Stimulated activated CD4-positive, alpha-beta T cell treated with anti-CD3 and anti-CD28 coated beads, Interleukin-1b, Interleukin-23, amount 100 ng/mL, for 48 hours (primary cell): ENCODE data around the gene PIK3C3.
"Not testable (repeated sequence)": the region's sequence is repeated elsewhere in the genome, so short reads cannot be mapped to it uniquely, and the experiment has no call there.

ENCODE experiments used
- DNase-seq: peaks from one replicate; pipeline ENCODE4 v3.0.0-alpha.2; 2020

The PIK3C3 gene

GRCh38 chr18:42080340-42080739 is 125.3 kb downstream of the PIK3C3 start:
- no peak for DNase-seq

DNA sequence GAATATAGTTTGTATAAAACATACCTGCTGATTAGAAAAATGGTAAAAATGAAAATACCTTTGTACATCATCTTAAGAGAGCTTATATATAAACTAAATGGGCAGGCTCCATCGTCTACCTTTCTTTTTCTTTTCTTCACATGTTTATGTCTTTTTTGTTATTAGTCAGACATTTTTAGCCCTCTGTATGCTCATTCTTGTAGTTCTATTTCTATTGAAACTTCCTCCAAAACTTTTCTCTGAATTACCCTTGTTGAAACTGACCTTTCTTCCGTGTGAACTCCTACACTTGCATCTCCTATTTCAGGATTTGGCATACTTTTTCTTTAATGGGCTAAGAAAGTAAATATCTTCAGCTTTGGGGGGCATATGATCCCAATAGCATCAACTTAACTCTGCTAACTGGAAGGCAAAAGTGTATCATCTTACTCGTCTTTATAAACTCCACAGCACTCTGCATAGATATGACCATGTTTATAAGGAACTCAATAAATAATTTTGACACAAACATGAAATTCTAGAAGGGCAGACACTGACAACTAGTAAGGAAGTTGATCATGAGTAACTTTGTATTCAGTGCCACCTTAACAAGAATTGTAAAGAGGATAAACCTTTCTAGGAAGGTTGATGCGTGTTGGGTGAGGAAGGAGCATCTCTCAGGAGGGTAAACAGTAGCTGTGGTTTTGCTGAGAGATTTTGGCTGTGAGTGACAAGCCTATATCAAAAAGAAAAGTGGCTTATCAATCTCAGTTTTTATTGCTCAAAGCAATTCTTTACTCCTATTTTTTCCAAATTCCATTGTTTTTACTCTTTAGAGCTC is 127.6 kb downstream of the PIK3C3 start:
- DNase-seq, result no peak

DNA sequence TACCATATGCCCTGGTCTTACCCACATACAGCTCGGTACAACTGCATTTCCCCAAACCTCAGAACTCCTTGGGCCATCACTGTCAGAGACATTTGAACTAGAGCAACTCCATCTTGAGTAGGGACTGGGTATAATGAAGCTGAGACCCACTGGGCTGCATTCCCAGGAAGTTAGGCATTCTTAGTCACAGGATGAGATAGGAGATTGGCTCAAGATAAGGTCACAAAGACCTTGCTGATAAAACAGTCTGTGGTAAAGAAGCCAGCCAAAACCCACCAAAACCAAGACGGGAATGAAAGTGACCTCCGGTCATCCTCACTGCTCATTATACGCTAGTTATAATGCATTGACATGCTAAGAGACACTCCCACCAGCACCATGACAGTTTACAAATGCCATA is 131.3 kb downstream of the PIK3C3 start:
- no peak for DNase-seq

DNA sequence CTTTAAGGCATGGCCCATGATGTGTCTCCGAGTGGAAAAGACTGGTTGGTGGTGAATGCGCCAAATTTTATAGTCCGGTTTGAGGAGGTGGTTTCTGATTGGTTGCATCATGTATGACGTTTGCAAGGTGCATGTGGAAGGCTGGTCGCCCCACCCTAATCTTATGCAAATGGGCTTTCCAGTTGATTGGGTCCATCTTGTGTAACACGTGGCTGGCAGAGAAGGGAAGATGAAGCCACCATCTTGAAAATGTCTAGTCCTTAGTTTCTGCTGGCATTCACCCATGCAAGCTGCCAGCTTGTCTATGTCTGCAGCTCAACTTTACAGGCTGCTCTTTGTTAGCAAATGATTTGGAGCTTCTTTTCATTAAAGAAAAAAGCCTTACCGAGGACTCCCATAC is 132.2 kb downstream of the PIK3C3 start:
- DNase-seq, result no peak

- DNase-seq, result no peak
Observed at GRCh38 chr18:42087876-42088275, 132.8 kb downstream of the PIK3C3 start.

GRCh38 chr18:42092848-42093247 is 137.8 kb downstream of the PIK3C3 start:
- no peak for DNase-seq

- DNase-seq, result no peak
Observed at GRCh38 chr18:42094875-42095274, 139.8 kb downstream of the PIK3C3 start.

- no peak for DNase-seq
Observed at GRCh38 chr18:42095732-42096377, 140.8 kb downstream of the PIK3C3 start.

DNA sequence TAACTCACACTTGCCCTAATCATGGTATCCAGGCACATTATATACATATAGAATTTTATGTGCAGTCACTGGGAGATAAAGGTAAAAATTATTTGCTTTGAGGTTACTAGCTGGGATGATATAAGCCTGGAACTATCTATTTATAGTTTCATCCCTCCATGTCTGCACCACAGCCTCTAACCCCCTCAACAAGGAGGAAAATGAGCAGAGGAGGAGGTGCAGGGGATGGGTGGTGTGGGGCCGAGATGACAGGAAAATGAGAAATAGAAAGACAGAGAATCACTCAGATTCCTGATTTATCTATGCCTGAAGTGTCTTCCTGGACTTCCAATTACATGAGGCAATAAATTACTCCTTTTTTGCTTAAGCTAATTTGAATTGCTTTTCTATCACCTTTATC is 145.2 kb downstream of the PIK3C3 start:
- DNase-seq, result no peak

- DNase-seq, result no peak
Observed at GRCh38 chr18:42100911-42101310, 145.9 kb downstream of the PIK3C3 start.

GRCh38 chr18:42105394-42105793 is 150.4 kb downstream of the PIK3C3 start:
- no peak for DNase-seq

- DNase-seq, result no peak
Observed at GRCh38 chr18:42106784-42107183, 151.8 kb downstream of the PIK3C3 start.

DNA sequence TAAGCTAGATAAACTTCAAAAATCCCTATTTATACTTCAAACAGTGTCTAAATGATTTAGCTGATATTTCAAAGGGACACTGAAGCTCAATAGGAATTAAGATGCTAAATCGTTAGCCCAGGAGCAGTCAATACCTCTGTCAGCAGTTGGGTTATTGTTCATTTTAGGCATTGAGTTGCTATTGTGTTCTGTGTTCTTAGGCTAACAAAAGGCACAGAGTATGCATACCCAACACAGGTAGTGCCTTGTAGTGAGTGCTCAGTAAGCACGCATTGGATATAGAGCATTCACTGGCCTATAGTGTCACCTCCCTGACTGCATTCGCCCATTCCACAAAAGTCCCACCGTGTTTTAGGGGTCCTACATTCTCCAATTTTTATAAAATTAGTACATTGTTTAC is 152.3 kb downstream of the PIK3C3 start:
- no peak for DNase-seq

GRCh38 chr18:42107691-42108450 is 152.8 kb downstream of the PIK3C3 start:
- no peak for DNase-seq

DNA sequence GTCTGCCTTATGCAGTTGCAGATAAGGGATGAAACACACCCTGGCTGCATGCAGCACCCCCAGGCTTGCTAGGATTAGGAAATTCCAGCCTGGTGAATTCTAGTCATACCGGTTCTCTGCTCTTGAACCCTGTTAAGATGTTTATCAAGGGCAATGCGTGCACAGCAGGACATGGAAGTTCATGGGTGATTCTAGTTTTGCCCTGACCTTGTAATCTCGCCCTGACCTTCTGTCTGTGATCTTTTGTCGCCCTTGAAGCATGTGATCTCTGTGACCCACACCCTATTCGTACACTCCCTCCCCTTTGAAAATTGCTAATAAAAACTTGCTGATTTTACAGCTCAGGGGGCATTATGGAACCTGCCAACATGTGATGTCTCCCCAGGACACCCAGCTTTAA is 157.1 kb downstream of the PIK3C3 start:
- not testable (repeated sequence) for DNase-seq

DNA sequence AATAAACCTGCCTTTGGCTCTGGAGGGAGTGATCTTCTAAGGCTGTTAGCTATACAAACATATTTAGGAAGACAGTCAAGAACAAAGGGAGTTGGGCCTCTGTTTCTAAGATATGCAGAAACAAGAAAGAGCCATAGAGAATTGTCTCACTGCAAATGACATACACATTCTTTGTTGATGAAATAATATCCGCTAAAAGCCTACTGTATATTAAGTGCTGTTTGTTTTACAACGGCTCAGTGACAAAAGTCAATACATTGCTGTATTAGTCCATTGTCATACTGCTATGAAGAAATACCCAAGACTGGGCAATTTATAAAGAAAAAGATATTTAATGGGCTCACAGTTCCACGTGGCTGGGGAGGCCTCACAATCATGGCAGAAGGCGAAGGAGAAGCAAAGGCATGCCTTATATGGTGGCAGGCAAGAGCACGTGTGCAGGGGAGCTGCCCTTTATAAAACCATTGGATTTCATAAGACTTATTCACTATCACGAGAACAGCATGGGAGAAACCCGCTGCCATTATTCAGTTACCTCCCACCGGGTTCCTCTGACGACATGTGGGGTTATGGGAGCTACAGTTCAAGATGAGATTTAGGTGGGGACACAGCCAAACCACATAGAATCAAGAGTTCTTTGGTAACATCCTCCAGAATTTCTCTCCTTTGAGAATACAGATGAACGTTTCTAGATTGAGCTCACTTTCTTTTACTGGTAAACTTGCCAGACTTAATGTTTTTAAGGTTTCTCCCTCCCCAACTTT is 157.8 kb downstream of the PIK3C3 start:
- no peak for DNase-seq

DNA sequence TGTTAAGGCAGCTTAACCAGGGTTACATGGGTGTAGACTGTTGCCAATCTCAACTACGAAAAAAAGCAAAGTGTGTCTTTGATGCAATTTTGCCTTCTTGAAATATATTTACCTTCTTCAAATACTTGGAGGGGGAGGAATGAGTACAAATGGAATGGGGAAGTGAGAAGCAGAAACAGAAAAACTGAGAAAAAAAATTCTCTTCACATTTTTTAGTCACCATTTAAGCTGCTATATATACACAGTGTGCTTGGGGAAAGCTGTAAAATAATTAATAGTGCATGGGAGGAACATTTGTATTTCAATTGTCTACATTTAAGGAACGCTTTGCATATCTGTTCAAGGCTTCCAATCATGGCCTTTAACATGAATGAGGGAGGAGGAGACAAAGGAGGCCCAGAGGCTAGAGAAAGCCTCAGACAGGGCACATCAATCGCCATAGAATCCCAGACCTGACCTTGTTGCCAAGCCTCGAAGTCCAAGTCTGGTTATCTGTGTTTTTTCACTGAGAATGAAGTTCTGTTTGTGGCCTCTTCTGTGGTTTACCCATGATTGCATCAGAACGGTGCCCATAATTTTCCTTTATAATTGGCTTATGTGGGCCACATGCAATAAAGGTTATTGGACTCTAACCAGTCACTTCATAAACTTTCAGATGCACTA is 158.6 kb downstream of the PIK3C3 start:
- DNase-seq, result no peak

DNA sequence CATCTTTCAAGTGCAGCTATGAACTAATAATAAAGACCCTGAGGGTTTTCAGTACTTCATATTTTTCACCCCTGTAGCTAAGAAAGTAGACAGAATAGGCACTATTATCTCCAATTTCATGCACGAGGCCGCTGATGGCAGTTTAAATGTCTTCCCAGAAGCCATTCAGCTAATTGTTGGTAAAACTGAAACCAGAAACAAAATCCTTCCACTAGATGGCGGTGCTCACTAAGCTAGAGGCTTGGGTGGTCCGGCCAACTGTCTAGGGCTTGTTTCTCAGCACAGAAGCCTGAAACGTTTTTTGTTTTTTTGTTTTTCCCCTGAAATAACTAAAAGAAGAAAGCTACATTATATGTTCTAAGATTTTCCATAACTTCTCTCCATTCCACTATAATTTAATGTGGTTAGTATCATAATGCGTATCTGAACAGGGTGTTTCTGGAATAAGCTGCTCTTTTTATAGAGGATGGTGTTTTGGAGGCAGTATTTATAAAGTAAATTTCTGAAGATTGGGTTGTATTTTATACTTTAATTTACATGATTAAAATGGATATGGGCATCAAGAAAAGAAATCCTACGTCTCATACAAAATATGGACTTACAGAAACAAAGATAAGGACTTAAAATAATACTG is 159.4 kb downstream of the PIK3C3 start:
- peak; percentile 45 for DNase-seq

- no peak for DNase-seq
Observed at GRCh38 chr18:42126586-42126985, 171.6 kb downstream of the PIK3C3 start.

DNA sequence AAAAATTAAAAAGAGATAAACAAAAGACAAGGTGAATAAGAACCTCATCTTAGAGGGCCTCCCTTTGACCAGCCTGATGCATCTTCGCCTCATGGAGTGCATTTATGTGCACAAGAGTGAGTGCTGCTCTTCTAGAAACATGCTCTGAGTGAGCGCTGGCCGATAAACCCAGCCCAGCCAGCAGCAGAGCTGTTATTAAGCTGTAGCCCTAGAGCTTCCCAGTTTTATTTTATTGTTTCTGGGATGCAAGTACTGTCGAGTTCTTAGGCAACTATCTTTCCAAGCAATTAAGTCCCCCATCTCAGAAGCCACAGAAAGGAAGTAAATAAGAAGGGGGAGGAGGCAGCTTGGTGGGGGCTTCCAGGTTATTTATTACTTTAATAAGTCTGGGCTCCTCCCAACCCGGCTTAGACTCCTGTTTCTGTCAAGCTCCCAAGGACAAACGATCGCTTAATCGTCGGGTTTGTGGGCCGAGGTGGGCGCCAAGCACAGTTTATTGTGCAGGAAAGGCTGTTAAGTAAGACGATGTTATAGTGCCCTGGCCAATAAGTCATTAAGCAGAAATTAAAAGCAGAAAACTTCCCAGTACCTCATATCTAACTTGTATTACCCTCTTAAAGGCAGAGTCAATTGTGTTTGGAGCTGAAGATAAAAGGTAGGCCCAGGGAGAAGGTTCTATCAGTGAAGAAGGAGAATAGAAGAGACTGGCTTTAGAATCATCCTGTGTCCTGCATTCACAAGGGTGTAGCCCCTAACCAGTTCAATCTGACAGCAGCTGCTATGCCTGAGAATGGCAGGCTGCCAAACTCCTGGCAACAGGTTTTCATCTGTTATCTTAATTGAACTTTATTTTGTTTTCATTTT is 176.3 kb downstream of the PIK3C3 start:
- DNase-seq, result no peak

DNA sequence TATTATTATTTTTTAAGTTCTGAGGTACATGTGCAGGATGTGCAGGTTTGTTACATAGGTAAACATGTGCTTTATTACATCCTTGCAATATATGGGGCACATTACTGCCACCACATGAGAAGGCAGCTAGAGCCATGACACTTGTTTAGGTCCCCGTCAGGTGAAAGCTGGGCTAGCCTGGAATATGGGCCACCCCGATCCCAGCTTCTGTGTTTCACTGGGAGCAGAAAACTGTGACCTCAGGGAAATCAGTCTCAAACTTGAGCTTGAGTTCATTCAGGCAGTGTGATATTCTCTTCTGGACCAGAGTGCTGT is 176.9 kb downstream of the PIK3C3 start:
- DNase-seq, result no peak
